Islet precursor cell (in vitro differentiated cells): ENCODE data around the gene ARID3C.

Experiments used
- DNase-seq: peaks from one replicate; pipeline ENCODE4 v3.0.0-alpha.2; 2018

The ARID3C gene

DNA sequence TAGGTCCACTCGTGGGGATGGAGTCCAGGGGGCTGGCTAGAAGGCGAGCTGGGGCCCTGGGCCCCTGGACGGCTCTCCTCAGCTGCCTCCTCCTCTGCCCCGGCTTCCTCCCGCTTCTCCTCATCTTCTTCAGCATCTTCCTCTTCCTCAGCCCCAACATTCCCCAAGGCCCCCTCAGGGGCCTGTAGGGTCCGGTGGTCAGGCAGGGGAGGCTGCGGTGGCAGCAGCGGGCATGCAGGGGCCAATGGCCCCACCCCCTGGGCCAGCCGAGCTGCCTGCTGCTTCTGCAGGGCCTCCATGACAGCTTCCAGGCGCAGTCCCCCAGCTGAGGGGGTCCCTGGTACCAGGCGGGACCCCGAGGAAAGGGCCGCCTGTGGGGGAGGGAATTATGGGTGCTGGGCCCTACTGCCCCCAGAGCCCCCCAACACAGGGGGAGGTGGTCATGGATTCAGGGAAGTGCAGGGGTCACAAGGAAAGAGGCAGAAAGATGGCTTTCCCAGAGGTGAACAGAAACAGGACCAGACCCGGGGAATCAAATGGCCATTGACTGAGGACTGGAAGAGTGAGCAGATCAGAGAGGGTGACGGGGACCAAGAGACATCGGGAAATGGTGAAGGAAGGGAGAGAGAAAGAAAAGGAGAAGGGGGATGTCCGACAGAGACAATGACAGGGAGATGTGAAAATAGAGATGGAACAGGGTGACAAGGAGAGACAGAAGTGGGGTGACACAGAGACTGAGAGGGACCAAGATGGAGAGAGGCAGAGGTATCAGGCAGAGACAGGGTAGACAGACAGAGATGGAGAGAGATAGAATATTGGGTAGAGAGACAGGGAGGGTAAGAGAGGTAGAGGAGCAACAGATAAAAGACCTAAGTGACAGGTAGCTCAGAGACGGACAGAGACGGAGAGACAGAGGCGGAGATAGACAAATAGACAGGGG is 880 bp downstream of the ARID3C start:
- DNase-seq, result no peak

DNA sequence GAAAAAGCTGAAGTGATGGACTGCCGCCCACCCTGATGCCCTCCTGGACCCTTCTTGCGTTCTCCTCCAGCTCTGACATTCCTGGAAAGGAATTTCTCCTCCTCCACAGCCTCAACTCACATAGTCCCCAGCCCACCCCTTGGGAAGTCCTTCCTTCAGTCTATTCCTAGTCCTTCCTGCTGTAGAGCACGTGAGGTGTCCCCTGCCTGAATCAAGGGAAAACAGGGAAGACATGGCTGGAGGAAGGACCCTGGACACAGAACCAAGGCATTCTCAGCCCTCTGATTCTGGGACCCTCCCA is 3.7 kb downstream of the ARID3C start:
- DNase-seq, result no peak

DNA sequence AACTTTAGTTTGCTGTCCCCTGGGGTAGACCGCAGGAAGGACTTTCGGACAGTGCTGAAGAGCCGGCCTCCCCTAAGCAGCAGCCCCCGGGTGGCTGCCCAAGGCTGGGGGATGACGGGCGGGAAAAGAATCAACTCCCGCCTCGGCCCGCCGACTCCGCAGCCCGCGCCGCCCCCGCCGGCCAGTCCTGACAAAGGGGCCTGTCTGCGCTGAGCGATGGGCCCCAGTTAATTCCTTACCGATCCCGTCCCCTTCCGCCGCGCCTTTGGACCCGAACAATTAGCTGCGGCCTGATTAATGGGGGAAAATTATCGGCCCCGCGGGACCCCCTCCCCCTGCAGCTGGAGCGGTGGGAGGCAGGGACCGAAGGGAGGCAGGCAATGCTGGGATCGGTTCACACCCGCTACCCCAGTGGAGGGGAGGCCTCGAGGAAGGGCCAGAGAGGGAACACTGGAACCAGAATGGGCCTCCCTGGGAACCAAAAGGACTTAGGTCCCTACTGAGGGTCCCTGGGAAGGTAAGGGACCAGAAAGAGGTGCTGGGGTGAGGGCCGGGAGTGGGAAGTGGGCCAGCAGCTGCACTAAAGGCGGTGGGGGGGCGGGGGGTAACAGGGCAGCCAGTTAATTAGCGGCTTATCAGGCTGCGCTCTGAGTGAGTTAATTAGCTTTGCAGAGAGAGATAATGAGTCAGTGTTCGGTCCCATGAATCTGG is 4.2 kb downstream of the ARID3C start:
- DNase-seq, result no peak

DNA sequence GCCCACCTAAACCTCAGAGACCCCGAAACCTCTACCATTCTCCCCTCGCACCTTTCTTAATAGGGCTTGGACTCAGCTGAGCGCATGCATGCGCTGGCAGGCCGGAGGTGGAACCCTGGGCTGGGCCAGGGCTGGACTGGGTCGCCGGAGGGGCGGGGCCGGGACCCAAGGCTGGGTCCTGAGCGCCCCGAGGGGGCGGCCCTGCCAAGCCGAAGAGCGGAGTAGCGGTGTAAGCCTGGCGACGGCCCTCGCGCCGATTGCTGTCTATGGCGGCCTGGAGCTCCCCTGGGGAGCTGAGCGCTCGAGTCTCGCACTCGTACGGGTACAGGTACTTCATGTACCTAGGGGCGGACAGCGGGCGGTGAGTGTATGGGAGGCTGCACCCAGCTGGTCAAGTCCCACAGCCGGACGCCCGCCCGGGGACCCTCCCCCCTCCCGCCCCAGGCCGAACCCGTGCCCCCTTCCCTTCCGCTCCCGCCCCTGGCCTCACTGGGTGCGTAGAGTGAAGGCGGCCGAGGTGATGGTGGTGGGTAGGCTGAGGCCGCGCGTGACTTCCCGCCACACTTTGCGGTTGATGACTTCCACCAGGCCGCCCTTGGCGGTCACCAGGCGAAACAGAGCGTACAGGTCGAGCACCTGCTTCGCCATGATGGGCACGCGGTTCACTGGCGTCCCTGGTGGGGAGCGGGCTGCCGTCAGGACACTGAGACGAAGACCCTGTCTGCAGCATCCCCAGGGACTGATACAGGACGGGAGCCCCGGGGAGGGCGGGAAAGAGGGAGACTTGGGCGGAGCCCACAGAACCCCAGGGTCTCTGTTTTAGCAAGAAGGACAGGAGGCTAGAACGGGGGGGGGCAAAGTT is 5.3 kb downstream of the ARID3C start:
- DNase-seq, result no peak

DNA sequence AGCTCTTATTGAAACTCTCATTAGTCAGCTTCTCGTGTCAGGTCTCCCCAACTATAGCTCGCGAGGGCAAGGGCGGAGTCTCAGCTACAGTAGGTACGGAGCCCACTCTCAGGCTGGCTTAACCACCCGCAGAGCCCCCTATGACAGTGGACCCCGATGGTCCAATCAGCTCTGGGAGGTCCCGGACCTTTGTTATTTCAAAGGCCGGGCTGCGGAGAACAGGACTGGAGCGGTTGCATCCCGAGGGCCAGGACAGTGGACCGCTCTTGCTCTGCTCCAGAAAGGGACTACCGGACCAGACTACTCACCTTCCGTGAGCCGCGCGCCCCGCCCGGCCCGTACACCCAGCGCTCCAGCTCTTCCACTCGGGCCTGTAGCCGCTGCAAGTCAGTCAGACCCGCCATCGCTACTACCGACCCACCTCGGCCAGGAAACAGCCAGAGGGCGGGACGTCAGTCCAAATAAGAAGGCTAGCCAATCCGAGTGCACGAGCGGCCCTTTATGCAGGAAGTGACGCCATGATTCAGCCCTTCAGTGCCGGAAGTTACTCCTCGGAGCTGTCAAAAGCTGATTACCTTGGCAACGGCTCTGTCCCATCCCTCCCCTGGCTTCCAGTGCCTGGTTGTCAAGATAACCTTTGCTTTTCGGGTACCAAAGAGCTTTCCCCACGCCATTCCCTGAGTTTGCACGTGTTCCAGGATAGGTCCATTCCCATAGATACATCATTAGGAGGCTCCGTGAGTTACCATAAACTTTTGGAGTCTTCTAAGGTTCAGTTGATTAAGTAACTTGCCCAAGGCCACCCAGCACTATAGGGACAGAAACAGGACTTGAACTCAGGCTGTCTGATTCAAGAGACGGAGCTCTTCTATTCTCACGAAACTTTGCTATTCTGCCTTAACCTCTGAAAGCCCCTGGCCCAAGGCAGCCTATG is 8.5 kb downstream of the ARID3C start, which contains the start of gene DCTN3:
TSS of gene DCTN3 (minus strand) at position 435 of the 934 bp plus-strand sequence. CDS start at position 404, 31 bp downstream.
- peak; percentile 96 for DNase-seq

DNA sequence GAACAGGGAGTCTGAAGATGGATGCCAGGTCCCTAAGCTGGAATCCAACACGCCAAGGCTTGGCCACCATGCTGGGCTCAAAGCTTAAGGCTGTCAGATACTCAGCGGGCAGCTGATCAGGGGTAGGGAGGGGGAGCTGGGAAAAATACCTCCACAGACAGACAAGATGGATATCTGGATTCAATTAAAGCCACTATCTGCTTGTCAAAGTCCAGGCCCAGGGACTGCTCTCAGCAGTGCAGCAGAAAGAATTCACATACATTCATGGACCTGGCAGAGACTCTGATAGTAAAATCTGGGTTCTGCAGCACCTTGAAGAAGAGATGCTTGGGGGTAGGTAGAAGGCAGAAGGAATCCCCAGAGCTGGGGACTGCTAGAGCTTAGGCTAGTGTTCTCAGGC is 13.7 kb downstream of the ARID3C start:
- no peak for DNase-seq

DNA sequence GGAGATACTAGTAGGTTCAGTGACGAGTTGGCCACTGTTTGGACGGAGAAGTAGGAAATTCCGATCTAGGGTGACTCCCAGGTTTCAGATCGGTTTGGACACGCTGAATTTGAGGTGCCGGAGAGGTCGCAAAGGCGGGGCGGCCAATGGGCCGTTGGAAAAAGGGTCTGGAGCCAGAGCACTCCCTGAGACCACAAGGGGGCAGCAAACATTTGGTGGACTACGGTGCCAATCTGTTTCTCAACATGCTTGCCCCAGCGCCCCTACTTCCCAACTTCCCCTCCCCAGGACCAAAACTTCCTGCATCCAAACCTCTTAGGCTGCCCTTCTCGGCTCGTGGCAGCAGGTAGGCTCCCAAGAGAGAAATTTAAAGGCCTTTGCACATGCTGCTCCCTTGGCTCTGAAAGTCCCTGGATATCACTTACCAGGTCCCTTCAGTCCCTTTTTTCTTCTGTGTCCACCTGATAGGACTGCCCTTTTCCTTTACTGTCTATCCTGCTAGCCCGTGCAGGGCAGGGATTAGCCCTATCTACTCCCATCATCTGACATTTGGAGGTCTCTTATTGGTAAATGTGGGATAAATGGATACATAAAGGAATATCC is 16.0 kb downstream of the ARID3C start:
- peak; percentile 78 for DNase-seq

DNA sequence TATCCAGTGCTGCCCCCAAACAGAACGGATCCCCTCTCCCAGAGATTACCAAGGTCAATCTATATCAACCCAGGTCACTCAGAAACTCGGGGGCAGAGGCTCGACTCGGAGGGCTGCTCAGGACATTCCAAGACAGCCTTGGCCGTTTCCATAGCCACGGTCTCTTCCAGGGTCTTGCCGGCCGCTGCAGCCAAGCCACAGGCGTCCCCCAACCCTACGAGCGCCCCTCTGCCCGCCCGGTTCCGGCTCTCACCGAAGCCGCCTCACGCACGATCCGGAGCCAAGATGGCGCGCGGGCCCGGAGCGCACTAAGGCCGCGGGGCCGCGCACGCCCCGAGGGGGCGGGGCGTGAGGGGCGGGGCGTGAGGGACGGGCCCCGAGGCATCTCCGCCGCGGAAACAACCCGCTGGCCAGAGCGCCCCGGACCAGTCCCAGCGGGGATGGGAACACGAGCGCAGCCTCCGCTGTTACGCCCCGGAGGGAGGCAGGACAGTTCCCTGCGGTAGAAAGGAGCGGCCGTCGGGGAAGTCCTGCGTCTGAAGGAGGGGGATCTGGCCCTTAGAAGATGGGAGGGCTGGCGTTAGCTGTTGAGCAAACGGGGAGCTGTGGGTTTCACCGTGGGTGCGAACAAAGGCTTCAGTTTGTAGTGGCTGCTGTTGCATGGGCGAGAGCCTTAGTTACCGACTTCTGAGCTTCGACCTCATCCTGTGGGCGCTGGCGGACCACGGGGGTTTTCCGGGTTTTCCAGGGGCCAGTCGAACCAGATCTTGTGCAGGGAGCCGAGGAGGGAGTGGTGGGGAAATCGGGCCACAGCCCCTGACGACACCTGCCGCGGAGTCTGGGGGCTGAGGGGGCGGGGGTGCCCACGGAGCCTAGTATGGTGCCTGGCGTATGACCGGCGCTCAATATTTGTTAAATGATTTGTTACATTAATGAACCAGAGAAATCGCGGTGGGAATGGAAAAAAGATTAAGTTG is 16.8 kb downstream of the ARID3C start, which contains the start of gene RPP25L:
TSS of gene RPP25L (minus strand) at position 287 of the 977 bp plus-strand sequence. CDS start 801 bp downstream, outside the sequence.
- DNase-seq, result peak; percentile 88

DNA sequence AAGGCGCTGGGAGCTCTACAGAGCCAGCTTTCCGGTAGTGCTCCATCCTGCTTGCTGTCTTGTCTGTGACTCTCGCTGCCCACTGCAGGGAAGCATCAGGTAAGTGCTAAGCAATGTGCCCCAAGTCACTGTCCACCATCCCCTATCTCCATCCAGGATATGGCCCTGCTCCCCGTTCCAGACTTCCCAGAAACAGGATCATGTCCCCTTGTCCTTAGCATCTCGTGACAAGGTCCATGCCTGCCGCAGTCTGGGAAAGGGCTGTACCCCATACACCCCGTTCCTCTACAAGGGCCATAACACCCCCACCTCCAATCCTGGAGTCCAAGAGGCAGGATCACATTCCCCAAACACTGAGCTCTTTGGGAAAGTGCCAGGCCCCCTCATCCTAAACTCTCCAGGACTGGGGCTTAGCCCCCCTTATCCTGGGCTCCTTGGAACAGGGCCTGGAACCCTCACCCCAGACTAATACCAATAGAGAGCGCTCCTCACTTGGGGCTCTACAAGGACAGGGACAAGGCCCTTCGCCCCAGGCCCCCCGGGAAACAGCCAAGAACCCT is 17.5 kb downstream of the ARID3C start:
- no peak for DNase-seq

DNA sequence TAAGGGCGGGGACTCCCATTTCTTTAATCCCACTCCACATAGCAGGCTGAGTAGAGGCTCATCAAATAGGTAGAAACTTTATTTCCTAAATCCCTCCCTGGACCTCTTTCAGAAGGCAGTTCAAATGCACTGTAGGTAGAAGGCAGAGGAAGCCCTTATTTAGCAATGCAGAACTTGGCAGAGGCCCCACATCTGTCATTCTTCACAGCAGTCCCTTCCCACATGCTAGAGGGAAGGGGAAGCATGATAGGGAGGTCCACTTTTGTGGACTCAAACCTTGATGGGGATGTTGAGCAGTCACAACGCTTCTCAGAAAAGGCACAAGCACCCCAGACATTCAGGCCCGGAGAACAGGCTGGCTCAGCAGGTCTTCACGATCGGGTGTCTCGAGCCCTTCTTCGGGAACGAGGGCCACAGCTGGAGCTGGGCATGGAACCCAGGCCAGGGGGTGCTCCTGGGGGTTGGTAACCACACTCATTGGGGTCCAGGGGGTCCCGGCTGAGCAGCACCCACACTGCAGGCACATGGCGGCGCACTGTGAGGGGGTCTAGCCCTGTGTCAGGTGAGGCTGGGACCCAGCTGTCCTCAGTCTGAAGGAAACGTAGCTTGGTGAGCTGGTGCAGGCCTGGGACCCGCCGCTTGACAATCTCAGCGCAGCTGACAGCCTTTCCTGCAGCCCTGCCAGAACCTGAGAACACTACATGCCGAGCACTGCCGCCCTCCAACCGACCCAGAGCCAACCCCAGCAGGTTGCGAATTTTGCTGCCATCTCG is 18.2 kb downstream of the ARID3C start:
- DNase-seq, result no peak

DNA sequence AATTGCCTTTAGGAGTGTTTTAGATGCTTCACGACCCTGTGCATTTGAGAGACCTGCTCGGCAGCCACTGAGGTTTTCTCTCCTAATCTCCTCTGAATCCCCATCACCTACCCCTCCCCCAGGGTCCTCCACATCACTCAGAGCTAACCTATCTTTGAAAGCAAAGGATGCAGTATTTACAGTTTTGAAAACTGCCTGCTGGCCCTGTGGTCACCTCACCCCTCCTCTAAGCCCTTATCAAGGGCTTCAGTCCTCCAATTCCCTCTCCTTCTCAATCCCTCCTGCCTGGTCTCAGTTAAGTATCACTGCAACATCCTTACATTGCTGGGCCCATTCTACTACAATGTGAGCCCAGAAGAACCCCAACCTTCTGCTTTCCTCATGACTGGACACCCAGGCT is 21.5 kb downstream of the ARID3C start:
- no peak for DNase-seq

DNA sequence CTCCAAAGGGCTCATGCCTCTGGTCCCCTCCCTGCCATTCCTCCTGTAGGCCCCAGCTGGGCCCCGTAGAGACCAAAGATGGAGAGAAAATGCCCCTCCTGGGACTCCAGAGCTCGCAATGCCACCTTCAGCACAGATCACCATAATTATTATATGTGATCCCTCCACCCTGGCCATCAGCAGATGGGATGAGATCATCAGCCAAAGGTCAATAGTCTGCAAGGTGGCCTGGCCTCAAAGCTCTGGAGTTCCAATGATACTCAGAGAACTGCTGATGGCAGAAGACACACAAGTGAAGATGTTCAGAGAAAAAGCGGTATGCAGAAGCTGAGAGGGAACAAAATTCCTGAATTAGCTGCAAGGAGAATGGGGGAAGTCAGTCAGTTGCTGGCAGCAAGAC is 22.0 kb downstream of the ARID3C start:
- DNase-seq, result no peak

DNA sequence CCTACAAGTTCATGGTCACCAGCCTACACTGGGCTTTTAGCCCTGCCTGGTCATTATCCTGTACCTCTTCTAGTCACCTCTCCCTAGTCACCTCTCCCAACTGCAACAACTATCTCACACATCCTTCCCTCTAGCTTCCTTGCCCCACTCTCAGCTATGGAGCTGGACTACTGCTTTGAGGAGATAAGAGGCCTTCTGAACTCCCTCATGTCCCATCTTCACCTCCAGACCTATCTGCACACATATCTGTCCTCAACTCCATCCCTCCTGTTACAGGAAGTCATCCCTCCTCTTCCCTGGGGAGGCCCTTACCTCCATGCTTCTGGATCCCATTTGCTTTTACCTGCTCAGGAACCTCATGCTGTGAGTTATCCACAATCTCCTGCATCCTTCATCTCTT is 22.7 kb downstream of the ARID3C start:
- no peak for DNase-seq

DNA sequence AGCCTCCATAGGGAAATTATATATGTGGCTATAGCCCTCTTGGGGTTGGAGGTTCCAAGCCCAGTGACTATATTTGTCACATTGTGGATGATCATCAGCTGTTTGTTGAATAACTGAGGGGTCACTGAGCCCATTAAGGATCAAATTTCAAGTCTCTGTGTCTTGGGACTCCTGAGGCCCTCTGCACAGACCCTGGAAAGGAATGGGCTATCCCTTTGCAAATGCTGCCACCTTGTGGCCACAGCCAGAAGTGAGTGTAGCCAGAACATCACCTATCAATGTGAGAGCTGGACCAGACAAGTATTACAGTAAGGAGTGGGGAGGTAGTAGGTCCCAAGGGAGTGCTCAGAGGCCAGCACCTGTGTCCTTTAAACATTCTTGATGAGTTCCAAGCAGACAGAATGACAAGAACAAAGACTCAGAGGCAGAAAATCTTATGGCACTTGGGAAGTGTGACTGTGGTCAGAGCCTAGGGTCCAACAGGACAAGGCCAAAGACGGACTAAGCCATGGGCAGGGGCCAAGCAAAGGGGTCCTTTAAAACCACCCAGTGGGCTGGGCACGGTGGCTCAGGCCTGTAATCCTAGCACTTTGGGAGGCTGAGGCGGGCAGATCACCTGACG is 25.1 kb downstream of the ARID3C start:
- peak; percentile 91 for DNase-seq

DNA sequence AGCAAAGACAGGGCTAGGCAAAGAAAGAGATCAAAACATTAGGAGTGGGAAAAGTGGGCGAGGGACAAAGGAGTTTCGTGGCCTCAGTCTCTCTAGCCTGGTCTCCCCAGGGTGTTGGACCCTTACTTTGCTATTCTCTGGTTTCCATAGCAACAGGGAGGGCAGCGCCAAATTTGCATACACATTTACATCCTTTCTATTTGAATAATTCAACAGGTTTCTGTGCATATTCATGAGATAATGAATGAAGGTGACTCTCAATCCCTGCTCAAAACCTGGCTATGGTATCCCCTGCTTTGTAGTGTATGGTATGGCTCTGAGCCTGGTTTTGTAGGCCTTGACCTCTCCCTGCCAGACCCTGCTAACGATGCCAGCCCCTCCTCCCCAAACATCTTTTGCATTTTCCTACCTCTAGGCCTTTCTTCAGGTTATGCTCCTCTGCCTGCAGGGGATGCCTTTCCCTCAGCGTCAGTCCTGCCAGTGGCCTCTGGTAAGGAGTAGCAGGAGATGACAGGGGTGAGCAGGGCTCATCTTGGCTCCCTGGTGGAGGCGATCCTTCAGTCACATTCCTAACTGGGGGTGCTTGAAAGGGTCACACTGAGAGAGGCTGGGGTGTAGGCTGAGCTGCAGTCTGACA is 26.8 kb downstream of the ARID3C start:
- DNase-seq, result no peak

DNA sequence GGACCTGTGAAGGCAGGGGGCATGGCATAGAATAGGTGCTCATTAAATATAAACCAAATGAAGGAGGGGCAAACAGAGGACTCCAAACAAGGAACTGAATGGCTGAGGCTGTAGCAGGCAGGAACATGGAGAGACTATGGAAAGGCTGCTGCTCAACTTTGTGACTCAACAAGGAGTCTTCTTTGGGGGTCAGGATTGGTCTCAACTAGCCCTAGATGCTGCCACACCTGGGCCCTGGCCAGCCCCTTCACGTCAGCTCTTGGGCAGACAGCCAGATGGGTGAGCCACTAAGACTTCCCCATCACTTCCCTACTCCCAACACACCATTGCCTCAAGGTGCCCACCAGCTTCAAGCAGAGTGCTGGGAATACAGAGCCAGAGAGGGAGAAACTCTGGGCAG is 28.0 kb downstream of the ARID3C start:
- DNase-seq, result no peak

DNA sequence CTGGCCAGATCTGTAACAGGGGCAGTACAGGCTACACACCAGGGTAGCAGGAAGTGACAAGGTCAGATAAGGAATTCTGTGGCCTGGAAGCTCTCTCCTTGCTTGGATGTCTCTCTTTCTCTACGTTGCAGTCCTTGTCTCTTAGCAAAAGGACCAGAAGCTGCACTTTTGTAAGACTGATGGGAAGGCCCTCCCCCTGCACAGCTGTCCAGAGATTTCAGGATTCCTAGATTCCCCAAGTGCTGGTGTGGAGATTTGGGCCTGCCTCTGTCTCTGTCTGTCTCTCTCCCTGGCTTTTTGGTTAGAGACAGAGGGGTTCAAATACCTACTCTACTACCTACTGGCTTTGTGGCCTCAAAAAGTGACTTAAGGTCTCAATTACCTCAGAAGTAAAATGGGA is 29.3 kb downstream of the ARID3C start:
- no peak for DNase-seq

DNA sequence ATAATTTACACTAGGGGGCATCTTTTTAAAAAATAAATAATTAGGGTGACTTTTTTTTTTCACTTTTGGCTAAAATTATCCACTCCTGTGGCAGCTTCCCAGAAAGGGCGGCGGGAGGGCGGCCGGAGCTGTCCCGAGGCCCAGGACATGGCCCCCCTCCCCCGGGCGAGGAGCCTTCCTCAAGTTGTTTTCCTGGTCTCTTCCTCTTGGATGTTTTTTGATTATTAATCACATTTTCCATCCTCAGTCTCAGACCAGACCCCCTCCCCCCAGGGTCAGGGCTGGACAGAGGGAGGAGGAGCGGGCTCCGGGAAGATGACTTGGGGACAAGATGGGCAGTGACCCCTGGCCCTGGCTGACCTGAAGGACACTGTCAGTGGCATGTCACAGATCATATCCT is 34.7 kb downstream of the ARID3C start:
- no peak for DNase-seq
